ENCODE measurements around the gene SETD2.

Gene SETD2

GRCh38 chr3:47008851-47009224 is 155.1 kb downstream of the SETD2 start:
- TF ChIP-seq CTCF (IDR thresholded peaks at IDR 0.05; ENCODE audit: extremely low read depth, missing control alignments) = no peak
- no peak for DNase-seq (ENCODE audit: low spot score)

GRCh38 chr3:47008234-47008796 is 155.6 kb downstream of the SETD2 start:
- peak; percentile 21 for DNase-seq (ENCODE audit: low spot score)
- TF ChIP-seq CTCF (IDR thresholded peaks at IDR 0.05; ENCODE audit: extremely low read depth, missing control alignments) = no peak

DNA sequence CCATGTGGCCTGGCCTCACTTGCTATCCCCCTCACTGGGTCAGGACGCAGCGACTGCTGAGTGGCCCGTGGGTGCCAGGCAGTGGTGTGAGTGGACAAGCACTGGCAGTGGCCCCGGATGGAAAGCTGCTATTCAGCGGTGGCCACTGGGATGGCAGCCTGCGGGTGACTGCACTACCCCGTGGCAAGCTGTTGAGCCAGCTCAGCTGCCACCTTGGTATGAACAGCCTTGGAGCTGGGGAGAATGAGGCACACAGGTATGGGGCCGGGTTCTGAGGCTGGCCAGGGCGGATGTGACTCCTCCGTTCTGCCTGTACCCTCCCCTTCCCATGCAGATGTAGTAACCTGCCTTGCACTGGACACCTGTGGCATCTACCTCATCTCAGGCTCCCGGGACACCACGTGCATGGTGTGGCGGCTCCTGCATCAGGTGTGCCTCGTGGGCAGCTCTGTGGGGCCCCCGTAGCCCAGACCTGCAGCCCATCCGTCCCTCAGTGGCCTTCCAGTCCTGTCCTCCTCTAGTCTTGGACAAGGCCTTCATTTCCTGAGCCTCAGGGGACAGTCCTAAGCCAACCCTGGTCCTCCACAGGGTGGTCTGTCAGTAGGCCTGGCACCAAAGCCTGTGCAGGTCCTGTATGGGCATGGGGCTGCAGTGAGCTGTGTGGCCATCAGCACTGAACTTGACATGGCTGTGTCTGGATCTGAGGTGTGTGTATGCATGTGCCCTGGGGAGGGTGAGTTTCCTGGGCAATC is 156.3 kb downstream of the SETD2 start:
- DNase-seq (ENCODE audit: low spot score) = no peak
- no peak for TF ChIP-seq CTCF (IDR thresholded peaks at IDR 0.05; ENCODE audit: extremely low read depth, missing control alignments)

- no peak for DNase-seq (ENCODE audit: low spot score)
- TF ChIP-seq CTCF (IDR thresholded peaks at IDR 0.05; ENCODE audit: extremely low read depth, missing control alignments) = no peak
These were observed 156.9 kb downstream of the SETD2 start for GRCh38 chr3:47007001-47007400.

DNA sequence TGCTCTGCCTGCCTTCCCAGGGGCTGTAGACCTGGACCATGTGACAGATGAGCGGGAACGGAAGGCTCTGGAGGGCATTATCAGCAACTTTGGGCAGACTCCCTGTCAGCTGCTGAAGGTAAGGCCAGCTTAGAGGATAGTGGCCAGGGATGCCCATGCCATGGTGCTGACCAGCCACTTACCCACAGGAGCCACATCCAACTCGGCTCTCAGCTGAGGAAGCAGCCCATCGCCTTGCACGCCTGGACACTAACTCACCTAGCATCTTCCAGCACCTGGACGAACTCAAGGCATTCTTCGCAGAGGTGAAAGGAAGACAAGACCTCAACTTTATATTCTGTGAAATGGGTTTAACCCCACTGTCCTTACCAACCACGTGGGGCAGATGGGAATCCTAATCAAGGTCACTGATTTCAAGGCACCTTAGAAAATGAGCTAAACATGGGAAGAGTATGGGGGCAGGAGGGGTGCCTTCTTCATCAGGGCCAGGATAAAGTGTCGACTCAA is 157.7 kb downstream of the SETD2 start:
- DNase-seq (ENCODE audit: low spot score) = no peak
- no peak for TF ChIP-seq CTCF (IDR thresholded peaks at IDR 0.05; ENCODE audit: extremely low read depth, missing control alignments)

GRCh38 chr3:47005212-47006144 is 158.4 kb downstream of the SETD2 start:
- no peak for DNase-seq (ENCODE audit: low spot score)
- no peak for TF ChIP-seq CTCF (IDR thresholded peaks at IDR 0.05; ENCODE audit: extremely low read depth, missing control alignments)
